GM18909 (cell line): ENCODE measurements around the gene RBM20.

Experiments used
- ATAC-seq: cut with Tn5 transposase; IDR thresholded peaks from one replicate; pipeline ENCODE4 v1.9.1; 2021; ENCODE audit warnings: mild to moderate bottlenecking; ENCODE audit not compliant: unreplicated experiment, poor library complexity

The RBM20 gene

DNA sequence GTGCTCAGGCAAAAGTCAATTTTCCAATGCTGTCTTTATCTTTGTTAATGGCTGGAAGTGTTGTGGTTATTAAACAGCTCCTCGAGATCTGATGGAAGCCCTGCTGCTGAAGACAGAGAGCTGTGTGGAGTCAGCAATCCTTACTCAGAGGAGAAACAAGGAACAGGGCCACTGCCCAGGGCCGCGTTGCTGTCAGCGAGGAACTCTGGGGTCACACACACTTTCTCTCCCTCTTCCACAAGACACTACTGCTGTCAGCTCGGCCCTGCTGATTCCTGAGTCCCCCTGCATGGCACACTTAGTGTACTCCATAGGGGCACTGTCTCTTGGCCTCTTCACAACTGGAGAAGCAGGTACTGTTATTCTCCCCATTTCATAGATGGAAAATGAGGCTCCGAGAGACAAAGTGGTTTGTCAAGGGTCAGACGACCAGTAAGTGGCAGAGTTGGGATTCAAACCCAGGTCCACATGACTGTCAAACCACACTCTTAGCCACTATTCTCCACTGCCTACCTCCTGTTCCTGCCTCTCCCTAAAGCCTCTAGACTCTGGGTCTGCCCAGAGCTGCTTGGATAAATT lies 198.3 kb downstream of the RBM20 start:
- no peak for ATAC-seq

DNA sequence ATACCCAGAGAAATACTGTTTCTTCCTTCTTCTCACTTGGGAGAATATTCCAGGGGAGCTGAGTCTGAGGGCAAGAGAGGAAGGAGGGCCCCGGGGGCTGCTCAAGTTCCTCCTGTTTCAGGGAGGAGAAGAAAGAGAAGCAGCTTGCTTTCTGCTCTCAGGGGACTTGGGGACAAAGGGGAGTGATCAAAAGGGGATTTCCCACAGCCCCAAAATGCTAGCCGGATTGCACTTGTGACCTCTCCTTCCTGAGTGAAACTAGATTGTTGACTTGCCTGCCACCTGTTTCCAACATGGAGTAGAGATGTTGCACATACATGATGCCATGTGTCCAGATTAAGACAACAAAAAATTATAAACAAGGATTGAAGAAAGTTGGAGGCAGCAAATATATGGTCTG lies 198.9 kb downstream of the RBM20 start:
- ATAC-seq: peak; percentile 78

DNA sequence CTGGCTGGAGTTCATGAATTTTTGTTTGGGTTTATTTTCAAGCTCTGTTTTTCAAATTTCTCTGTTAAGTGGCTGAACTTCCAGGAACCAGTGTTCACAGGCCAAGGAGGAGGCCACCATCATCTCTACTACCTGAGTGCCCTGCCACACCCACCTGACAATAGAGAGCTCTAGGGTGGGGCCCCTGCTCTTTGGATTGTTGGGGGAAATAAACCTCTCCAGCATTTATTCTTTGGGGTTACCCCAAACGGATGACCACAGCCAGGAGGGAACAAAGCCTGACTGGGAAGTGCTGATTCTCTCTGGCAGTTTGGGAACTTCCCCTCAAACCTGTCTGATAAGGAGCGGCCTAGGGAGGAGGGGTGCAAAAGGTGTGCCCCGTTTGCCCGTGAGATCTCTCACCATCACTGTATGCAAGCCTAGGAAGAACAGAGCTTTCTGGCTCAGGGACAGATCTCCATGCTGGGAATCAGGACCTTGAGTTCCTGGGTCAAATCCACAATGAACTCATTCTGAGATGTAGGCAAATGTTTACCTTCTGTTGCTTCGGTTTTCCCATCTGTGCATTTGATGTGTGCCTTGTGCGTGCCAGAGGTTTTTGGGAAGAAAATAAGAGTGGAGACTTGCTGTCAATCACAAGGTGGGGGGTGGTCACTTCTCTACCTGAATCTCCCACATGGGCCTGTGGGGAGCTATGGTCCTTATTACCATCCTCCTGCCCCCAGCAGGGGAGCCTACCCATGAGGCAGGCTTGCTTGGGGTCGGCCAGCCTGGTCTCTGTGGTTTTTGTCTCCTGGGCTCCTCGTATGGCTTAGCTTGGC lies 199.9 kb downstream of the RBM20 start:
- no peak for ATAC-seq

DNA sequence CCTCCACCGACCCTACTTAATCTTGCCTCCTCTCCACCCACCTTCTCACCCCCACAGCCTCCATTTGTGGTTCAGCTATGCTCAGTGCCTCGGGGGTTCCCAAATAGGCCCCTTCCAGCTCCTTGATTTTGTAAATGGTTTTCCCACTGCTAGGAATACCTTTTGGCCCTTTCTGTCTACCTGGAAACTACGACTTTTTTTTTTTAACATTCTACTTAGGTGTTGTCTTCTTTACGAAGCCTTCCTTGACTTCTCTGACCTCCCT lies 200.4 kb downstream of the RBM20 start:
- ATAC-seq: no peak

DNA sequence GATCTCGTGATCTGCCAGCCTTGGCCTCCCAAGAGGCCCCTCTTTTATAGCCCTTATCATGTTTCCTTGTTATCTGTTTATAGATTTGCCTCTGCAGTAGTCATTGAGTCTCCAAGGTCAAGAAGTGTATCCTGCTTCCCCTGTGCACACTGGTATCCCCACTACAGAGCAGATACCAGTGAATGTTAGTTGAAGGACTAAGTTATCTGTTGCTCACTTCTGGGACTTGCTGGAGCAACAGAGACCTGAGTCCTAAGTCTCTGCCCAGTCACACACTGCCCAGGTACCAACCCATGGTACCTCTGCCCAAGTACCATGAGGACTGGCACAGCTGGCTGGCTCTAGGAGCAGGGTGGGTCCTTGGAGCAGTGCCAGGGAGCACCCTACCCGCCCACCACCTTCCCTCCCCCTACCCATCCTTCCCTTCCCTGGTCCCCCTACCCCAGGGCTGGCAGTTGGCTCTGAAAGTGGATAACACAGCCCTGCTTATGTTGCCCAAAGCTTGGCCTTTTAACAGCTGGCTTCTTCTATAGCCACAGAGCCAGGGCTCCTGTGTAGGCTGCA lies 201.1 kb downstream of the RBM20 start:
- ATAC-seq: no peak

DNA sequence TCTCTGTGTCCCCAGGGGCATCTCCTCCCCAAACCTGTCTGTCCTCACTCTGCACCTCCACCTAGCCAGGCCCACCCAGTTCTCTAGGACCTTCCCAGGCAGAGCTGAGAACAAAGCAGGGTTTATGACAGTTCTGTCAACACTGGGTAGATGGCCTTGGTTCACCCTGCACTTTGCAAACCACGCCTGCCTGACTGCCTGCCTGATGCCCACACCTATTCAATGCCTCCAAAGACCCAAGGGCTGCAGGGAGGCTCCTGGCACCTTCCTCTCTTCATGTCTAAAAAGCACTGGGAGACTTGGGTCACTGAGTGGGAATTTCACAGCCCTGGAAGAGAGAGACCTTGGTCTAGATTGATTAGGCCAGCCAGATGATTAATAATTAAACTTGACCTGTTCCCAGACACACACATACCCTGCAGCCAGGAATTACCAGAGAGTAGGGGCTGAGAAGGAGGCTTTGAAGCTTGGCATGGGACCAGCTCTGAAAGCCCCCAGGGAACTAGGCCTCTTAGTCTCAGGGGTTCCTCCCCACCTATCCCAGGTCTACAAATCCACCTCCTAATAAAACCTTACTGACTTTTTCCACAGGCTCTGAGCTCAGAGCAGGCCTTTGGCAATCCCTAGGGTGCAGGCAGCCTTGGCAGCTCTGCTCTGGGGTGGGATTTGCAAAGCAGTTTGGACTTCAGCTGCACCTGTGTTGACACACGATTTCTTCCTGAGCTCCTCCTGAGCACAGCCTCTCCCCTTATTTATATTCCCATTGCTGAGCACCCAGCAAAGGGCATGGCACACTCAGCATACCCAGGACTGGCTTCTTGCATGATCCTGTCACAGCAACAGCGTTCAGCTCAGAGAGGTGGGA lies 201.9 kb downstream of the RBM20 start:
- no peak for ATAC-seq

DNA sequence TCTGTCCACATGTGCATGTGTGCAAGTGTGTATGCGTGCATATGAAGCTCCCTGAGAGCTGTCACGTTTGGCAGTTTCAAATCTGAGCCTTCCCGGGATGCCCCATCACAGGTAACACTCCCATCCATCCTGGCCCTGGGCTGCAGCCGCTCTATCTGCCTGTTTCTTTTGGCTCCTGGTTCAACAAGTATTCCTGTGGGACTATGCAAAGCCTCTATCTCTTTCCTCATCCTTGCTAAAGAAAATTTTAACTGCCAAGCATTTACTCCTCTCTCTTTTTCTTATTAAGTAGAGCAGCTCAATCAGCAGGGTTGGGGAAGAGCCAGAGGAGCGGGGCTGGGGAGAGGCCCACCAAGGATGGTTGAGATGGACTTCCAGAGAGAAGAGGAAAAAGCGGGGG lies 203.2 kb downstream of the RBM20 start:
- no peak for ATAC-seq

DNA sequence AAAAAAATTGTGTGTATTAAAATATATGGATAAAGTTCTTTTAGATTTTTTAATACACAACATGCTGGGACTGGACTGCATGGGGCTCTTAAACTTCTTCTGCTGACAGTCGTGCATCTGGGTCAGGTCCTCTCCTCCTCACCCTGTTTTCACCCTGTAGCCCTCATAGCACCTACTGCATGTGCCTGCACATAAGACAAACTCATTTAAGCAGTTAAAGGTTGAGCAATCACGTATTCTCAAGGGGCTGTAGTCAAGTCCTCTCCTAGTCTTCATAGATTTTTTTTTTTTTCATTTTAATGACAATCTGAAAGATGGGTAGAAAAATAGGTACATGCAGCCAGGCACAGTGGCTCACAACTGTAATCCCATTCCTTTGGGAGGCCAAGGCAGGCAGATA lies 204.0 kb downstream of the RBM20 start:
- no peak for ATAC-seq

DNA sequence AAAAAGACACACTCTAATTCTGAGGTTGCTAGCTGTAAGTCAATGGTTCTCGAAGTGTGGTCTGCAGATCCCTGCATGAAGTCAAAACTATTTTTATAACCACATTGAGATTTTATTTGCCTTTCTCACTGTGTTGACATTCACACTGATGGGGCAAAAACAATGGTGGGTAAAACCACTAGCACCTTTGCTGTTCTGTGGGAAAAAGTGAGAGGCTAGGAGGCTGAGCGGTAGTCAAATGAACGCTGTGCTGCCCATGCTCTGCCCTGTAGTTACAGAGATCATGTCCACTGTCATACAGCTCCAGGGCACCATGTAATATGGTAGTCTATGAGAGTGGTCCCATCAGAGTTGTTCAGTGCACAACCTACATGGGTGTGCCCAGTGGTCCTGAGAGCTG lies 206.0 kb downstream of the RBM20 start:
- no peak for ATAC-seq

DNA sequence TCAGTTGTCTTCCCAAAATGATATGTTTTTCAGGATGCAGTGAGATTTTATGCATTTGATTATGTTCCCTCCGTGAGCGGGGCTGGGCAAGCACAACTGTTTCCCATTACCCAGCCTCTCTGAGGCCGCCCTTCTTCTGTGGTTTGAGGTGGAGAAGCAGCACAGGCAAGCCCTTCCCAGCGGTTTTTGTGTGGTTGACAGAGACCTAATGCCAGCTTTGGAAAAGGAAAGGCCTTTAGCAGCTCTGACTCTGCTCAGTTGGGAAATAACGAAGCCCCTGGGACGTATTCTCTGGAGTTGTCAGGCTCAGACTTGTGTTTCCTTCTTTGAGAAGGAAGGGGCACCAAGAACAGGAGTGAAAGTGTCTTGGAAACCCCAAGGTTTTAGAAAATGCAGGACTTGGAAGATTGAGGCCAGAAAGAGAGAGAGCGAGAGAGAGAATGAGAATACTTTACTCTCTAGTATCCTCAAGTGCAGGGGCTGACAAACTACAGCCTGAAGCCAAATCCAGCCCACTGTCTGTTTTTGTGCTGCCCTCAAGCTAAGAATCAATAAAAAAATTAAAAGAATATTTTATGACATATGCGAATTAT lies 207.0 kb downstream of the RBM20 start:
- no peak for ATAC-seq

DNA sequence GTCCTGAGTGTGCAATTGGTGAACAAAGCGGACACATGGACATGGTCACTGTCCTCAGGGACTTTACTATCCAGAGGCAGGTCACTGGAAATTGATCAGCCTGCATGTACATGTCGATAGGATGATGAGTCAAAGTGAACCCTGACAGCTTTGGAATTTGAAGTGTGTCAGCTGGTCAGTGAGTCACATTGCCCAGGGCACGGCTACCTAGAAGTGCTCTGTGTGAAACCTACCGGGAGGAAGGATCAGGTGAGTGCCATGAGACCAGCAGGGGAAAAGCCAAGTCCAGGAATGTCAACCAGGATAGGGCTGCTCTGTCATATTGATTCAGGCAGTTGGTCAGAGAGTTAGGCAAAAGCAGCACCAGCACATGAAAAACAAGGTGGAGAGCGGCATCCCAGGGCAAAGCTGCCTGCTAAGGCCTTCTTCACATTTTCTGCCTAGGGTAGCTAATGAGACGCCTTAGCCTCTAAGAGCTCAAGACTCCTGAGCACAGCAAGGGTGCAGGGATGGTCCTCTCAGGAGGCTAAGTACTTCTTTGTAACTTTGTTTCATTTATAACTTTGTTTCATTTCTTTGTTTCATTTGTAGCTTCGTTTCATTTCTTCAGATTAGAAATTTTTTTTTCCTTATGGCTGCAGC lies 208.2 kb downstream of the RBM20 start:
- ATAC-seq: no peak

DNA sequence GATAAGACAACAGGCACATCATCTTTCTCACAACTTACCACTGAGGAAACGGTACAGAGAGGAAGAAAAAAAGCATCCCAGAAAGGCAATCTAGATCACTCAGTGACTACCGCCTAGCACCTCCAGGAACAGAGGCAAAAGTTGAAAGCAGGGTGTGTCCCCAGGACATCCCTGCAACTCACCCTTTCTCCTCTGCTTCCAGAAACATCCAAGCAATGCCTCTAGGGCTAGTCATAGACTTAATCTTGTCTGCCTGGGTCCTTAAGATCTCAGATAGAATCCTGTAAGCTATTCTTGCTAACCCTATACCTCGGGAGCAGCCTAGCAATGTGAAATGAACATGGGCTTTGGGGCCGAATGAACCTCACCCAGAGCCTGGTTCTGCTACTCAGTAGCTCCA lies 208.8 kb downstream of the RBM20 start:
- ATAC-seq: no peak

DNA sequence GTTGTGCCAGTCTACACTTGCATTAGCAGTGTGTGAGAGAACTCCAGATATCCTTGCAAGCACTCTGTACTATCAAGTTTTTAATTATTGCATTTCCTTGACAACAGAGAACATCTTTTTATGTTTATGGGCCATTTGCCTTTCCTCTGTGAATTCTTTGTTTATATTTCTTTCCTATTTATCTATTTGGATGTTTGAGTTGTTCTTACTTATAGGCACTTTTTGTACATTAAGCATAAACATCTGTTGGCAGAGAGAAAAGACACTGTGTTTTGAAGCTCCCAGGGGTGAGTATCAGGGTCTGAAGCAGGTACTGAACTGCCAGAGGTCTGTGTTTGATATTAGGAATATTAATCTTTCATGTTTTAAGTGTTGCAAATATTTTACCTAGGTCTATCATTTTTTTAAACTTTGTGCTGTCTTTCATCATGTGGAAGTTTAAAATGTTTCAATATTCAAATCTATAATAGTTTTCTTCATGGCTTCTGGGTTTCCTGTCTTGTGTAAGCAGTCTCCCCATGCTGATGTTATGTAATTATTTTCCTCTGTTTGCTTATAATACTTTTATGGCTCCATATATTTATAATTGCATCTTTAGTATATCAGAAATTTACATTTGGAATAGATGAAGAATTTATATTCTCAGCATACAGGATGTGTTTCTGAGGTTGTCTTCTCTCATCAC lies 209.9 kb downstream of the RBM20 start:
- ATAC-seq: no peak

DNA sequence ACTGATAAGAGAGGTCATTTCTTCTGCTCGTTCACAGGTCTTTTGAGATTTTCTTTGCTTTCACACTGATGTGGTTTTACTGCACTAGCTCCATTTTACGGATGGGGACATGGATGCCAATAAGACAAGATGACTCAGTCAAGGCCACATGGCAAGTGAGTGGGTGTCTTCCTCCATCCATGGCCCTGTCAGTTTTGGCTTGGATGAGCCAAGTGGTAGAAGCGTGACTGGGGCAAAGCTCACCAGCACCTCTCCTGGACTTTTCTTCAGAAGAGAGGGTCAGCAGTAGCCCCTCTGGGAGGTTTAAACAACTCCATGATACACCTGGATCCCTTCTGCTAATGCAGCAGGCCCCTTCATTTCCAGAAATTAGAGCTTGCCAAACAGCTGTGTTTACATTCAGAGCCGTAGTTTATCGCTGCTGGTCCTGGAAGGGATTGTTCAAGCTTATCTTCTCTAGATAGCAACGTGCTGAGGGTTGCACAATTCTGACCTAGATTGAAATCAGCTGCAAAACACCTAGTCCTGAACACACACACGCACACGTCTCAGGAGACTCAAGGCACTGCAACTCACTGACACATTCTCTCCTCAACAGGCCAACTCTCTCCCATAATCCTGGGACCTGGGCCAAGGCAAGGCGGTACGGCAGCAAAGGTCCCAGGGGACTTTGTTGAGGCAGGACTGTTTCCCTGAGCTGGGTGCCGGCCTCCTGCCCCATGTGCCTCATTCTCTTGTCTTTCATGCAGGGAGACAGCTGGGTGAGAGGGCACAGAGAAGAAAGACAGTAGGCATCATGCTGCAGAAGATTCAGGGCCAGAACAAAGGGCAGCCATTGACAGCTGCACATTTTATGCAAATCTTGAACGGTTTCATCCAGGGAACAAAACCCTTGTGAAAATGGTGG lies 213.4 kb downstream of the RBM20 start:
- ATAC-seq: peak; percentile 42

DNA sequence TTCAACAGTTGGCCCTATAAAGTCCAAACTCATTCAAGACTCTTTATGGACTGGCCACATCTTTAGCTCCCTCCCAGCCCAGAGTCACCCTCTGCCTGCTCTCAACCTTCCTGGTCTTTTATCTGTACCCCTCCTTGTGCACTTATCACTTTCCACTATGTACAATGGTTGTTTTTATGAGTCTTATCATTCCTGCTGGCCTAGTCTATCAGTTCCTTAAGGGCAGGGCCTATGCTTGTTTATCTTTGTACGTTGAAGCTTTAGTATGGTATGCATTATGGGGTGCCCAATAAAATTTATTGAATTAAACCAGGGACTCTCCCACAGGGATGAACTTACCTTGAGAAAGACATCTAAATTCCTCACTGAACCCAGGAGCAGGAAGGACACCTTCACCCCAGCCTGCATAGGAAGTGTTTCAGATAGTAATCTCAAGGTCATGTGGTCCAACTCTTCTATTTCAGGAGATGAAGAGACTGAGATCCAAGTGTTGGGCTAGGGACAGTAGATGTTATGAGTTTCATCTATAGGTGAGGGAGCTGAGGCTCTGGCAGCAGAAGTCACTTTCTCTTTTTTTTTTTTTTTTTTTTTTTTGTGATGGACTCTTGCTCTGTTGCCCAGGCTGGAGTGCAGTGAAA lies 214.3 kb downstream of the RBM20 start:
- no peak for ATAC-seq

DNA sequence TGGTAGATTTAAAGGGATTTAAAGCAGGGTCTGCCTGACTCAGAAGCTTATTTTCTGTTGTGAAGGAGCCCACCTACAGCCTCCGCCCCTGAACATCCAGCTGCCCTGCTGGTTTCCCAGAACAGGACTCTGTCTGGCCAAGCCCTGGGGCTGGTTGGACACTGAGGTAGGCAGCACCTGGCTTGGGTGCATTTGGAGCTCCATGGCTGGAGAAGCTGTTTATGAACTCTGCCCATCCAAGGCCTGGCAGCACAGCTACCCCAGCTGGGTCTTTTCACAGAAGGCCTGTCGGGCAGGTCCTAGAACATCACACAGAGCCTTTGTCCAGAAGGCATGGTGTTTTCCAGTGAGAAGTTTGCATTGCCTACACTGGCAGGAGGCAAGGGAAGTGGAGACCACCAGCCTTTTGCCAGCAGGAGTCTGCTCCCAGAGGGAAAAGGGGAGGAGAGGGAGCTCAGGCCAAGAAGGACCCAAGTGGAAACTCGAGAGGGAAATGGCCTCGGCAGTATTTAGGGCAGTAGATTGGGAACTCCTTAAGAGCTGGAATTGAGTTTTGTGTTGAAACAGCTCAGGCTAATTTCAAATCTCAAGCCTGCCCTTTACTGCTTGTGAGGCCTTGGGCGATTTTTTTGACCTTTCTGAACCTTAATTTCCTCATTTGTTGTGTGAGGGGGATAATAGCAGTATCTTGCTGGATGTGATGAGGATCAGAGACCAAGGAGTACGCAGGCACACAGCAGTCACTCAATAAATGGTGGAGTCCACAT lies 215.3 kb downstream of the RBM20 start:
- ATAC-seq: no peak

DNA sequence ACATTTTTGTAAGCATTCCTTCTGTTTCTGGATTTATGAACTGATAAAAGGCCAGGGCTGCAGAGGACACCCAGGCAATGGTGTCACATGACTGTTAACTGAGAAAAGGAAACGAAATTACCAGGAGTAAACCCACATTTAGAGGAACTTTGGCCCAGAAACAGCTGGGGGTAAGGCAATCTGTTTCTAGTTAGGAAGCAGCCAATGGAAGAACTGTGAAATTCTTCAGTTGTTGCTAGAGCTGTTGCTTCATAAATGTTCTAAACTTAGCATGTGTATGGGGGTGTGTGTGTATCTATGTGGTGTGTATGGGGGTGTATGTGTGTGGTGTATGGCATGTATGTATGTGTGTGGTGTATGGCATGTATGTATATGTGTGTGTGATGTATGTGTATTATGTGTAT lies 215.8 kb downstream of the RBM20 start:
- no peak for ATAC-seq
